Sigmoid colon (tissue), 7 donors: Measurements from ENCODE around the gene DIAPH1. TPM values are rescaled to one million over a fixed set of nuclear protein-coding genes. Genes with fewer than 3 reads are reported as not detected.

Experiments used
- DNase-seq: peaks from one replicate; pipeline ENCODE4 v3.0.0-alpha.2; 2019
- H3K27ac ChIP-seq, 4 donors: fragments of 200-600 bp; sonication (generic); one replicate each; pipeline ENCODE4 v1.5.1; 2016 to 2019; ENCODE audit warnings: mild to moderate bottlenecking in 1 of 4
- H3K27me3 ChIP-seq, 3 donors: fragments of 200-600 bp; sonication (generic); one replicate each; pipeline ENCODE4 v1.5.1; 2019; ENCODE audit warnings: mild to moderate bottlenecking in 1 of 3
- H3K36me3 ChIP-seq, 4 donors: fragments of 200-600 bp; sonication (generic); one replicate each; pipeline ENCODE4 v1.5.1; 2016 to 2019
- H3K4me1 ChIP-seq, 4 donors: fragments of 200-600 bp; sonication (generic); one replicate each; pipeline ENCODE4 v1.5.1; 2017 to 2019
- H3K4me3 ChIP-seq, 4 donors: fragments of 200-600 bp; sonication (generic); one replicate each; pipeline ENCODE4 v1.5.1; 2017 to 2019; ENCODE audit warnings: mild to moderate bottlenecking in 2 of 4, moderate library complexity in 1 of 4
- H3K9me3 ChIP-seq, 4 donors: fragments of 200-600 bp in 3 of 4; sonication (generic) in 3 of 4; one replicate each; pipeline versions ENCODE4 v1.5.1 to v1.6.1; 2013 to 2019
- CTCF ChIP-seq, 4 experiments: fragments of 450-650 bp in 3 of 4; fragments of 200-600 bp in 1 of 4; IDR thresholded peaks; one replicate each; pipeline ENCODE4 v1.5.1; 2016 to 2019; ENCODE audit warnings: antibody characterized with exemption in 4 of 4, mild to moderate bottlenecking in 3 of 4, moderate library complexity in 2 of 4
- EP300 ChIP-seq, 4 donors: sonication (generic); formaldehyde crosslinking; IDR thresholded peaks; one replicate each; pipeline ENCODE4 v1.6.1; 2017; ENCODE audit warnings: antibody characterized with exemption in 4 of 4
- POLR2A ChIP-seq, 2 donors: fragments of 450-650 bp; IDR thresholded peaks; one replicate each; pipeline ENCODE4 v1.6.1; 2016; ENCODE audit warnings: antibody characterized with exemption in 2 of 2, mild to moderate bottlenecking in 2 of 2, moderate library complexity in 2 of 2
- POLR2AphosphoS5 ChIP-seq, 4 donors: sonication (generic); formaldehyde crosslinking; IDR thresholded peaks; one replicate each; pipeline ENCODE4 v1.6.1; 2017; ENCODE audit warnings: antibody characterized with exemption in 4 of 4
- WGBS, 2 donors: extraction: QIAGEN DNeasy Blood & Tissue Kit; methylation state at CpG; one replicate each; pipeline ENCODE4 v1.1.7; 2013; 5-methylcytosine and 5-hydroxymethylcytosine counted together
- intact Hi-C: fragments of 100-400 bp; cut with DNase I; formaldehyde crosslinking; loops from one replicate; pipeline ENCODE4 v1.15.1; 2023
- polyA plus RNA-seq, 3 donors: library from polyadenylated mRNA; stranded (reverse); fragments of 200-250 nt; gene quantifications; one replicate each; pipeline ENCODE4 v1.2.3, GENCODE V29; 2013
- total RNA-seq, 4 donors: library from RNA; depleted of rRNA; stranded (reverse); fragments of >200 nt; gene quantifications; one replicate each; pipeline ENCODE4 v1.1.0, GENCODE V29; 2016
- donor health status: healthy with polysubstance abuse.
- donor health status: Bipolar disorder and iron deficiency.
- donor health status: healthy.

The DIAPH1 gene
- total and polyA plus RNA-seq, 7 donors = 14.4 to 105 (median 26.9) TPM

GRCh38 chr5:141558150-141558549 is 60.6 kb downstream of the DIAPH1 start:
- H3K4me1 ChIP-seq = peaks cover 0 to 32% (median 27%) of the 10 kb centered on the region in 4 donors
- intact Hi-C loops = loop anchor here (5.0 kb wide), 1 partner anchor 141 kb away; the partner anchor contains the start of gene PCDHGB7
- H3K27me3 ChIP-seq = no peaks in the 10 kb centered on the region
- peak overlapping the region; percentile 74 to 89 (median 86) for H3K27ac ChIP-seq
- TF ChIP-seq EP300 (IDR thresholded peaks at IDR 0.05) = no peak
- TF ChIP-seq POLR2A (IDR thresholded peaks at IDR 0.05) = no peak
- no peak for TF ChIP-seq CTCF (IDR thresholded peaks at IDR 0.05)
- TF ChIP-seq POLR2AphosphoS5 (IDR thresholded peaks at IDR 0.05) = no peak
- no peak for DNase-seq
- H3K36me3 ChIP-seq = no peaks in the 10 kb centered on the region
- H3K4me3 ChIP-seq = peak overlapping the region in 1 of 4 donors; percentile 26
- no peaks in the 10 kb centered on the region for H3K9me3 ChIP-seq
- 62 to 80% methylated on average over 6 of the region's 6 CpGs for WGBS, 2 donors

GRCh38 chr5:141557681-141558136 is 61.1 kb downstream of the DIAPH1 start:
- peak overlapping the region; percentile 74 to 89 (median 86) for H3K27ac ChIP-seq
- H3K36me3 ChIP-seq = no peaks in the 10 kb centered on the region
- no peaks in the 10 kb centered on the region for H3K27me3 ChIP-seq
- DNase-seq = peak; percentile 95
- peak; percentile 70 to 88 (median 76) for TF ChIP-seq CTCF (IDR thresholded peaks at IDR 0.05)
- TF ChIP-seq POLR2A (IDR thresholded peaks at IDR 0.05) = no peak
- peak; percentile 44 to 76 (median 66) for TF ChIP-seq POLR2AphosphoS5 (IDR thresholded peaks at IDR 0.05)
- intact Hi-C loops = loop anchor here (5.0 kb wide), 1 partner anchor 140 kb away; the partner anchor contains the start of gene PCDHGB7
- H3K9me3 ChIP-seq = no peaks in the 10 kb centered on the region
- peak overlapping the region in 3 of 4 donors; percentile 16 to 26 (median 20) for H3K4me3 ChIP-seq
- peaks cover 0 to 32% (median 27%) of the 10 kb centered on the region in 4 donors for H3K4me1 ChIP-seq
- WGBS, 2 donors = 58 to 65% methylated on average over 11 of the region's 11 CpGs

- no peak for TF ChIP-seq POLR2AphosphoS5 (IDR thresholded peaks at IDR 0.05)
- Histone ChIP-seq H3K36me3 (peaks cover 0 to 12% (median 4%) of the 10 kb centered on the region in 4 donors), H3K27me3 (no peaks in the 10 kb centered on the region), H3K9me3 (peaks cover 0 to 19% (median 12%) of the 10 kb centered on the region in 4 donors), H3K4me1 (no peaks in the 10 kb centered on the region), H3K27ac (no peak overlapping the region), H3K4me3 (no peak overlapping the region)
- WGBS, 2 donors = 97 to 98% methylated on average over 5 of the region's 5 CpGs
- intact Hi-C loops = no loop called here
- no peak for DNase-seq
These were observed 70.9 kb downstream of the DIAPH1 start for GRCh38 chr5:141547921-141548320.

GRCh38 chr5:141547488-141547887 is 71.3 kb downstream of the DIAPH1 start:
- no peak for DNase-seq
- TF ChIP-seq EP300 (IDR thresholded peaks at IDR 0.05) = no peak
- TF ChIP-seq POLR2A (IDR thresholded peaks at IDR 0.05) = no peak
- TF ChIP-seq CTCF (IDR thresholded peaks at IDR 0.05) = no peak
- TF ChIP-seq POLR2AphosphoS5 (IDR thresholded peaks at IDR 0.05) = no peak
- WGBS, 2 donors = 97 to 98% methylated on average over 1 of the region's 1 CpG
- no peak overlapping the region for H3K4me3 ChIP-seq
- peaks cover 0 to 12% (median 4%) of the 10 kb centered on the region in 4 donors for H3K36me3 ChIP-seq
- no peak overlapping the region for H3K27ac ChIP-seq
- H3K27me3 ChIP-seq = no peaks in the 10 kb centered on the region
- no peaks in the 10 kb centered on the region for H3K4me1 ChIP-seq
- intact Hi-C loops = no loop called here
- H3K9me3 ChIP-seq = peaks cover 0 to 19% (median 12%) of the 10 kb centered on the region in 4 donors

GRCh38 chr5:141543053-141543452 is 75.7 kb downstream of the DIAPH1 start:
- no peak overlapping the region for H3K4me3 ChIP-seq
- H3K4me1 ChIP-seq = no peaks in the 10 kb centered on the region
- intact Hi-C loops = no loop called here
- H3K9me3 ChIP-seq = peaks cover 0 to 19% (median 10%) of the 10 kb centered on the region in 4 donors
- 94 to 98% methylated on average over 2 of the region's 2 CpGs for WGBS, 2 donors
- DNase-seq = no peak
- TF ChIP-seq CTCF (IDR thresholded peaks at IDR 0.05) = no peak
- TF ChIP-seq EP300 (IDR thresholded peaks at IDR 0.05) = no peak
- no peak for TF ChIP-seq POLR2A (IDR thresholded peaks at IDR 0.05)
- no peak for TF ChIP-seq POLR2AphosphoS5 (IDR thresholded peaks at IDR 0.05)
- no peaks in the 10 kb centered on the region for H3K27me3 ChIP-seq
- peaks cover 0 to 8% (median 3%) of the 10 kb centered on the region in 4 donors for H3K36me3 ChIP-seq
- H3K27ac ChIP-seq = no peak overlapping the region
